LHCN-M2 (cell line): ENCODE data around the gene TSPAN13. TPM values are rescaled to one million over a fixed set of nuclear protein-coding genes. Genes with fewer than 3 reads are reported as not detected.
"Not testable (repeated sequence)": the region's sequence is repeated elsewhere in the genome, so short reads cannot be mapped to it uniquely, and the experiment has no call there.

Experiments used
- DNase-seq: peaks from one replicate; pipeline ENCODE4 v3.0.0-alpha.2; 2012; ENCODE audit warnings: low read depth
- total RNA-seq: library from RNA; depleted of rRNA; stranded (reverse); fragments of >200 nt; gene quantifications from 2 replicates; pipeline ENCODE4 v1.2.3, GENCODE V29; 2014

The TSPAN13 gene
- total RNA-seq, 1 experiment from 2014 or later = 0.34 TPM

DNA sequence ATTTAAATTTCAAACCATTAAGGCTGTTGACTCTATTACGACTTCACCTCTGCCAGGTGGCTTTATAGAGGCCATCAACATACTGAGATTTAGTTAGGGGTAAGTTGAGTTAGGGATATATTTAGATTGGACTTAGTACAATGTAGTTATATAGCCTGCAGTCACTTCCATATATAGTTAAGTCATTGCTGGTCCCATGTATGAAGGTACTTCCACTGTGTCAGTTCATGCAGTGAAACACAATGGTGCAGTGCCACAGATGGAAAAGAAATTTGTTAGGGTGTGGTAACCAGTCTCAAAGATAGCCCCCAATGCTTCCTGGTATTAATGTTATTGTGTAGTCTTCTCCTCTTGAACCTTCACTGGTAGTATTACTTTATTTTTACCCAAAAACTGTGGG lies 12.6 kb upstream of the TSPAN13 start:
- no peak for DNase-seq

DNA sequence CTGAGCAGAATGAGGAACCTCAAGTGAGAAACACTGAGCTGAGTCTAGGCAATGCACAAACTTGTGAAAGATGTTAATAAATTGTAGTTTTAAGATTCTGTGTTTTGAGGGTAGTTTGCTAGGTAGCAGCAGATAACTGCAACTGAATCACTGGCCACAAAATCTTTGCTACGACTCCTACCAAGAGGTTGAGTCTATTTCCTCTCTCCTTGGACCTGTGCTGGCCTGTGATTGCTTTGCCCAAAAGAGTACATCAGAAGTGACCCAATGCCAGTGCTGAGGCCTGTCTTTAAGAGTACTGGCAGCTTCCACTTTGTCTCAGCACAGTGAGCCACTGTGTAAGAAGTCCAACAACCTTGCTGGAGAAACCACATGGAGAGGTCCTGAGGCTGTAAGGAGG lies 11.9 kb upstream of the TSPAN13 start:
- no peak for DNase-seq

DNA sequence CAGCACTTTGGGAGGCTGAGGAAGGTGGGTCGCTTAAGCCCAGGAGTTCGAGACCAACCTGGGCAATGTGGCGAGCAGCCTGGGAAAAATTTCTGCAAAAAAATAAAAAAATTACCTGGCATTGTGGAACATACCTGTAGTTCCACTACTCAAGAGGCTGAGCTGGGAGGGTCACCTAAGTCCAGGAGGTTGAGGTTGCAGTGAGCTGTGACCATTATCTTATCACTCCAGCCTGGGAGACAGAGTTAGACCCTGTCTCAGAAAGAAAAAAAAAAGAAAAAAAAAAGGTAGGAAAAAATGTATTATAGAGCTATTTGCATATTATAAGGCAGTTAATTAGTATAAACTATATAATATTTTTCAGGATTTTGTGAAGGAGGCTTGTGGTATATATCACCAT lies 11.0 kb upstream of the TSPAN13 start:
- no peak for DNase-seq

DNA sequence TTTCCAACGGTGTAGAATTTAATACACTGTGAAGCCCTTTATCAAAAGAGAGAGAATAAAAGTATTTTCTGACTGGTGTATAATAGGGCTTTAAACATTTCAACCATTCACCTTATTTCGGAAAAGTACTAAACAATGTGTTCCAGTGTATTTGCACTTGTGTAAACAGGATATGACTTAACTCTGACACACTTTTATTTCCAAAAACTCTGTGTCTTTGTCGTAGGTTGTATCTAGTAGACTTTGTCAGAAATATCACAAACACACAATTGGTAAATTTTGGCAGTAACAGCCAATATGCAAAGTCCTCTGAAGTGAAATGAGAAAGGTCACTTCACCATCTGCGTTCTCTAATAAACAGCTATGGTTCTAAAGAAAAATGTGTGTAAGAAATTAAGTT lies 10.3 kb upstream of the TSPAN13 start:
- peak; percentile 59 for DNase-seq

DNA sequence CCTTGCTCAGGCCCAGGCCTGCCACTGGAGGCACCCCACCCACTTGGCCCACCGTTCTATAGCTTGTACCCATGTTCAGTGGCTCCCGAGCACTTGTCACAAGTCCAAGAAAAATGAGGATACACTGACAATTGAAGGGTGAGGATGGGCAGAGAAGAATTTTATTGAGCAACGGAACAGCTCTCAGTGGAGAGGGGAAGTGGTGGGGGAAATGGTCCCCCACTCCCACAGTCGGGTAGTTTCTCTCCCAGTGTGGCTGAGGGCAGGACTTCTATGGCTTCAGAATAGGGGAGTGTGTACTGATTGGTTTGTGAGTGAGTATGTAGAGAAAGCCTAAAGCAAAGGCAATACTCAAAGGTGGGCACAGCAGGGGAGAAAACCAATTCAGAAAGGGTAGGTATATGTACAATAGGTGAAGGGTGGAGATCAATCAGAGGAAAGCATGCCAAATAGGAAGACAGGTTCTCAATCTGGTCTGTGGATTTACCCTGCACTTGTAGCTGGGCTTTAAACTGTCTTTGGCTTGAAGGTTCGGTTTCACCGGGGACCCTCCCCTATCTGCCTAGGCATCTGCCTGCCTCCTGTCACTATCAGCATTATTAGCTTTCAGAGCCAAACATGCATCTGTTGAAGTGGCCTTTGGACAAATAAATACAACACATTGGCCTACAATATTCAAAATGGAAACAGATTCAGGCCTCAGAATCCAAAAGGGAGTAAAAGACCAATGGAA lies 8.9 kb upstream of the TSPAN13 start:
- no peak for DNase-seq

DNA sequence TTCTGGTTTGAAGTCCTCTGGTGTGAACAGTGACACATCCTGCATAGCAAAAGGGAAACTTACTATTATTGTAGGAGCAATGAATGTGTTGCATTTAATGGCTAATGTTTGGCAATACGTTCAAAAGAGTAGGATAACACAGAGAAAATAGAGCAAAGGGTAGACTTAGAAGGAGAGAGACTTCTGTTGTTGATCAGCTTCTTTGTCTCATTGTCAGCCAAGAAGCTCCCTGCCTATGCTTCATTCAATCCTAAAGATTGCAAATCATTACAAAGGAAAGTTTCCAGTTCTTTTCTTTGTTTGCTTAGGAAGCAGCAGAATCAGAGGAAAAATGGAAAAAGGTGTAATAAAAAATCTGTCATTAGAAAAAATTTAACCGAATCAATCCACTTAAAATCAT lies 7.9 kb upstream of the TSPAN13 start:
- DNase-seq = no peak

DNA sequence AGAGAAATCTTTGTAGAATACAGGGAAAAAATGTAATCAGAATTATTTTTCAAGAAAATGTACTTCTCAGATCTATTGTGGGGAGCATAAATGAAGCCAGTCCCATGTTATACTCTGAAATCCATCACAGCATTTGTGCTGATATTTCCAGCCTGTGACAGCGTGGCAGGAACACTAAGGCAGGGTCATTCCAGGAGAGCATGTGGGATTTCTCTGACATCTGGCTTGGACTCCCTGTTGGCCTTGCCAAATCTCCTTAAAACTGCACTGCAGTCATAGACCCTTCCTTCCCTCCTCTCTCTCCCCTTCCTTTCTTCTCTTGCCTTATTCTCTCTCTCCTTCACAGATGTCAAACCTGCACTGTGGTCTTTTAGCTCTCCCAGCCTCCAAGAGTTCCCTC lies 6.5 kb upstream of the TSPAN13 start:
- peak; percentile 26 for DNase-seq

DNA sequence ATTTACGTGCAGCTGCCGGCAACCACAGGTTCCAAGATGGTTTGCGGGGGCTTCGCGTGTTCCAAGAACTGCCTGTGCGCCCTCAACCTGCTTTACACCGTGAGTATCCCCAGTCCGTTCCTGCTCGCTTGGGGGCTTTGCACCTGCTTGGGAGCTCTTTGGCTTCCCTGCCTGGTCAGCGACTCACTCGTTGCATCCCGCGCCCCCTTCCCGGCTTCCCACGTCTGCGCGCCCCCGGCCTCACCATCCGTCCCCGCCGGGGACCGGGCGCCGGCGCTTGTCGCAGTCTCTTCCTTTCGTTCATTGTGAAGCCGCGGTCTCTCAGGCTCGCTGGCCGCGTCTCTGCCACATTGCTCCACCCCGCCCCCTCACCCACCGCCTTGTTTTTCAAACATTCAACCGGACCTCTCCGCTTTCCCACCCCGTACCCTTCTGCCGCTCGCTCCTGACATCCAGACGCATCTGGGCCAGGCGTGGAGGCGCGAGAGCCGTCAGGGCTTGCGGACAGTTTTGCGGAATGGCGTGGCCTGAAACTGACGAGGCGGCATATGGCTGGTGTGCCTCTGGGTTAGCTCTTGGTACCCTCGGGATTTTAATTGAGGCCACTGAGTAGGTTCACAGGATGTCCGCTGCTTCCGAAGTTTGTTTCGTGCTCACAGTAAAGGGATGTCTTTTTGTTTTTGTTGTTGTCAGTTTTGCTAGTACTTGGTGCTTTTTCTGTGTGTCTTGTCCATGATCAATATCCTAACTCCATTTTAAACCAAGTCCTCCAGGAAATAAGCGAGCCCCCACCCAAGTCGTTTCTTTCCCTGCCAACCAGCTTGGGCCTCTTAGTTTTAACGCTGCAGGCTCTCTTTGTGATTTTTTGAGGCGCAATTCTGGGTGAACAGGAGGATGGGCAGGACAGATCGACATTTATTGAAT lies 639 bp downstream of the TSPAN13 start:
- peak; percentile 23 for DNase-seq

DNA sequence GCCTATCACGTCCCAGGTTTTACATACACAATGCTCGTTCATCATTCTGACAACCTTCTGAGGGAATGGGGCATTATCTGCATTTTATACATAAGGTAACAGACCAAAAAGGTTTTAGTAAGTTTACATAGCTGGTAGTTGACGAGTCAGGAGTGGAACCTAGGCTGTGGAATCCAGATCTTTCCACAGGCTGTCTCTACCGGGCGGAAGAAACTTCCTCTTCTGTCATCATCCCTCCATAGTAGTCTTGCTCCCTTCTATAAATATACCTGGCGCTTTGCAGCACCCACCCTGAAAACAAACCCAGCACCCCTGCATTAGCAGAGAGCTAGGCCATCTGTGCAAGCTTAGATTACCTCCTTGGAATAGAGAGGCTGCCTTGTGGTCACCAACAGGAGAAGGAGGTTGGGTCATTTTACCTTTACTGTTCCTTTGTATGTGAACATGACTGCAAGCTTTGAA lies 1.3 kb downstream of the TSPAN13 start:
- no peak for DNase-seq

DNA sequence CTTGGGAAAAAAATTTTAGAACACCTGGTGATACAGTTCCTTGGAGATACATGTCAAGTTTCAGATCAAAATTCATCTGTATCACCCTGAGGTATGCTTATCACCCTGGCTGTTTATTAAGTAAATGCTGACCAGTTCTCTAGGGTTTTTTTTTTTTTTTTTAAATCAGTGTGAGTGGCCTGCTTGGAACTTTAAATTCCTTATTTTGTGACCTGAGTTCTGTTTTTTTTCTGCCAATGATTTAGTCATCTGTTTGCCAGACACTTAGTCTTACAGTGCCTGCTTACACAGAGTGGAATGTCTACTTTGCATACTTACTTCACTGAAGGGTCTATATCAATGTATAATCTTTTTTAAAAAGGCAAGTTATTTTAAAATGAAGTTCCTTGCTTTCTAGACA lies 1.8 kb downstream of the TSPAN13 start:
- DNase-seq = no peak

DNA sequence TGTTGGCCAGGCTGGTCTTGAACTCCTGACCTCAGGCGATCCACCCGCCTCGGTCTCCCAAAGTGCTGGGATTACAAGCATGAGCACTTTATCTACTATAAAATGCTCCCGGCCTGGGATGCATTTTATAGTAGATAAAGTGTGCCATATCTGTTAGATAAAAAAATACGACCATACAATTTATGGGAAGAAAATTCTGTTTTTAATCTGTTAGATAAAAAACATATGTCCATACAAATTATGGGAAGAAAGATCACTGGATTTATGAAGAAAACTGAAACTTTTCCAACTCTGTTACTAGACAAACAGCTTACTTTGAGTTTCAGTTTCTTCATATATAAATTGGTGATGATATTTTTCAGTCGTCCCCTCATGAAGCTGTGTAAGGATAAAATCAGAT lies 4.5 kb downstream of the TSPAN13 start:
- DNase-seq = no peak

DNA sequence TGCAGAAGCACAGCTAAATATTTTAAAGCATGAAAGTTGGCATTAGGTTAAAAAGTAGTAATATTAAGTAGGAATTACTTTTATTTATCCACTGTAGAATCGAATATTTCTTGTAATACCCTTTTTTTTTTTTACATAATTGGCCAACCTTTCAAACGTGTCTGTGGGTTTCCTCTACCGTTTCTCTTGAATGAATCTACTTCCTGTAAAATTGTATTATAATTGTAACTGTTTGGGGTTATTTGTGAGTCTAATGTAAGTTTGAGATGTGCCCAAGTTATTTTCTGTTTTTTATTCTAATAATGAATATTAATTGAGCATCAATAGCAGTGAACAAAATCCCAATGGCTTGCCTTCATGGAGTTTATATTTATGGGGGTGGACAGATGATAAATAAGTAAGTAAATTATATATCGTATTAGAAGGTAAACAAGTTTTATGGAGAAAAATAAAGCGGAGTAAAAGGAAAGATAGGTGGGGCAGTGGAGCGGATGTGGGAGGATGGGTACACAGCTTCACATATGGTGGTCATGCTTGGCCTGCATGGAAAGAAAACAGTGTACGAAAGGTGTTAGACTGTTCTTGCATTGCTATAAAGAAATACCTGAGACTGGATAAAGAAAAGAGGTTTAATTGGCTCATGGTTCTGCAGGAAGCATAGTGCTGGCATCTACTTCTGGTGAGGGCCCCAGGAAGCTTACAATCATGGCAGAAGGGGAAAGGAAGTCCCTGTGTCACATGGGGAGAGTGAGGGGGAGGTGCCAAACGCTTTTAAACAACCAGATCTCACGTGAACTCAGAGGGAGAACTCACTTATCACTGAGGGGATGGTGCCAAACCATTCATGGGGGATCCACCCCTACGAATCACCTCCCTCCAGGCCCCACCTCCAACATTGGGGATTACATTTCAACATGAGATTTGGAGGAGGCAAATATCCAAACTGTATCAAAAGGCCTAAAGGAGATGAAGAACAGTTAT lies 5.4 kb downstream of the TSPAN13 start:
- no peak for DNase-seq

DNA sequence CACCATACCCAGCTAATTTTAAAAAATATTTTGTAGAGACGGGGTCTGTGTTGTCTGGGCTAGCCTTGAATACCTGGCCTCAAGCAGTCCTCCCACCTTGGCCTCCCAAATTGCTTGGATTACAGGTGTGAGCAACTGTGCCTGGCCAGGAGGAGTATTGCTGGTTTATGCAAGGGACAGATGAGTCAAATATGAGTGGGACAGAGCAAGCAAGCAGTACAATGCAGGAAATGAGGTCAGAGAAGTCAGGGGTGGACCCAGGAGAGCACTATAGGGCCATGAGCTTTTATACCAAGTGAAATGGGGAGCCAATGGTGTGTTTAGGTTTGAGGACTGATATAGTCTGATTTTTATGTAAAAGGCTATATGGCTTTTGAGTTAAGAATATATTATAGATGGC lies 6.3 kb downstream of the TSPAN13 start:
- DNase-seq = no peak

DNA sequence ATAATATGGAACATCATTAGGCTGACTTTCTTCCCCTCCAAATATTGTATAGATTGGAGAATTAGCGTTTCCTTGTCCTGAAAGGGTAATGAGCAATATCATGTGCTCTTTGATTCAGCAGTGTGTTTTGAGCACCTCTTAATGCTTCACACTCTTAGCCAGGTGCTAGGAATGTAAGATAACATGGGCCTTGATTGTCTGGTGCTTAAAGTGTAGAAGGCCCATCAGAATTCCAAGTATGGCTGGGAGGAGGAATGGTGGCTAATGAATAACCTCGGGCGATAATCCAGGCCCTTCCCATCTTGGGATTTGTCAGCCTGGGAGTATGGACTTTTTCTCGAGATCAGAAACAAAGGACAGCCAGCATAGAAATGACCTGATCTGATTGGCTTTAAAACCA lies 8.6 kb downstream of the TSPAN13 start:
- no peak for DNase-seq

DNA sequence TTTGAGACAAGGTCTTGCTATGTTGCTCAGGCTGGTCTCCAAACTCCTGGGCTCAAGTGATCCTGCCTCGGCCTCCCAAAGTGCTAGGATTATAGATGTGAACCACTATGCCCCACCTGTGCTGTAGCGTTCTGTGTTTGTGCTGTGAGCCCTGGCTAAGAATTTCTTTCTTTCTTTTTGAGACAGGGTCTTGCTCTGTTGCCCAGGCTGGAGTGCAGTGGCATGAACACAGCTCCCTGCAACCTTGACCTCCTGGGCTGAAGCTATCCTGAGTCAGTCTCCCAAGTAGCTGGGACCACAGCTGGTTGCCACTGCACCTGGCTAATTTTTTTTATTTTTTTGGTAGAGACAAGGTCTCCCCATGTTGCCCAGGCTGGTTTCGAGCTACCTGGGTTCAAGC lies 11.4 kb downstream of the TSPAN13 start:
- no peak for DNase-seq

DNA sequence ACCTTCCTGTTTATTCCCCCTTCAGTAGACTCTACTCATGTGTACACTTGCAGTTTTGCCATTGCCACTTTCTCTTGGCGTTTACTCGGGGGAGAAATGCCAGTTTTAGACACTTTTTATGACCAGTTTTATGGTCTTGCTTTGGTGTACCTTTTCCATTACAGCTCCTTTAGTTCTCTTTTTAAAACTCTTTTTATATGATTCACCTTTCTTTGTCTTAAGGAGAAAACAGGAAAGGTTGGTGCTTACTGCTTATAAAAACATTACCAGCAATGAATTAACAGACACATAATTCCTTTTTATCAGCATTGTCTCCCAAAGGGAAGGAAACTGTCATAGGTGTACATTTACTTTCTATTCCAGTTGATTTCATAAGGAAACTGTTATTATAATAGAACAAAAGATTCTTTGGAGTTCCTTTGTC lies 11.9 kb downstream of the TSPAN13 start:
- no peak for DNase-seq

DNA sequence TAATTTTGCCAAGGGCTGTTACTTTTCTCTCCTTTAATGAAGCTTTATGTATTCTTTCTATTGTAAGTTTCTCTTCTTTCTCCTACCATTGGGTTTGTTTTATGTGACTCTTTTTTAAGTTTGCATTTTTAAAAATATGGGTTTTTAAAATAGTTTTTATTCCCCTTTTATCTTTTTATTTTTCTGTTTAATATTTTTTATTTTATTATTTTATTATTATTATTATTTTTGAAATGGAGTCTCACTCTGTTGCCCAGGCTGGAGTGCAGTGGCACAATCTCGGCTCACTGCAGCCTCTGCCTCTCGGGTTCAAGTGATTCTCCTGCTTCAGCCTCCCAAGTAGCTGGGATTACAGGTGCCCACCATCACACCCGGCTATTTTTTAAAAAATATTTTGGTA lies 16.4 kb downstream of the TSPAN13 start:
- DNase-seq = not testable (repeated sequence)

DNA sequence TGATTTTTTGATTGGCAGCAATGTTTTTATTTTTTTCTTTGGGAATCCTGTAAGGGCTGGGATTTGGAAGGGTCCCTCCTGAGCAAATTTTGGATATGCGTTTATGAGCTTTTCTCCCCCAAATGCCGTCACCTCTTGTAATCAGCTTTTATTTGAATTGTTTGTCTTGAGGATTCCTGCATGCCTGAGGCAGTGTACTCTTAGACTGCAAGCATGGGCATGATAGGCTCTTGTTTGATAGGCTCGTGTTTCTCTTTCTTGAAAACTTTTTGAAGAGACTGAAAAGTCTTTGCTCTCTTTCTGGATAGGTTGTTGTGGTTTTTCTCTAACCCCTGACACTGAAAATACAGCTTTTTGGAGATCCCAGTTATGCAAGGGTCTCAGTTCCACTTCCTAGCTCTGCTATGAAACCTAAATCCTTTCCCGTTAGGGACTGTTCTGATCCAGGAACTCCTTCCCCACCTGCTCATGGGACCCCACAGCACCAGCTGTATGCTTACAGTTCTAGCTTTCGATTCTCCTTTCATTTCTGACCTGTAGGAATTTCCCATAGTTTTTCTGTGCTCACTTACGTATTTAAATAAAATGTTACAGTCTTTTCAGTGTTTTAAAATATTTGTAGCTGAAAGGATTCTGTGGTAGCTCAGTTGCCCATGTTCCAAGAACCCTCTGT lies 17.2 kb downstream of the TSPAN13 start:
- no peak for DNase-seq

DNA sequence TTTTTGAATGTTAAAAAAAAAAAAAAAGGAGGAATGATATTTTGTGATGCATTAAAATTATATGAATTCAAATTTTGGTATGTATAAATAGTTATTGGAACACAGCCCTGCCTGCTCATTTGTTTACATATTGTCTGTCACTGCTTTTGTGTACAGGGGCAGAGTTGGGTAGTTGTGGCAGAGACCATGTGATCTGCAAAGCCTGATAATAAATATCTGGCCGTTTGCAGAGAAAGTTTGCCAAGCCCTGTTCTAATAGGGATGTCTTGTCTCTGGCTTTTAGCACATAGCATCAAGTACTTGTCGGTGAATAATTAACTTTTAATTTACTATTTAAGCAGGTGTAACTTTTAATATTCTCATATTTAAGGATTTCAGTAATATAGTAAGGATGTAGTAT lies 19.8 kb downstream of the TSPAN13 start:
- no peak for DNase-seq

DNA sequence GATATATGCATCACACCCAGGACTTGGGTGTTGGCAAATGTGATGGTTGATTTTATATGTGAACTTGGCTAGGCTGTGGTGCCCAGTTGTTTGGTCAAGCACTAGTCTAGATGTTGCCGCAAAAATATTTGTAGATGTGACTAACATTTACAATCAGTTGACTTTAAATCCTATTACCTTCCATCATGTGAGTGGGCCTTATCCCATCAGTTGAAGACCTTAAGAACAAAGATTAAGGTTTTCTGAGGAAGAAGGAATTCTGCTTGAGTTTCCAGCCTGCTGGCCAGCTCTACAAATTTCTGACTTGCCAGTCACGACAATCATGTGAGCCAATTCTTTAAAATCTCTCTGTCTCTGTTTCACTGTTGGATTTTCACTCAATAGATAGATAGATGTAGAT lies 20.3 kb downstream of the TSPAN13 start:
- no peak for DNase-seq

DNA sequence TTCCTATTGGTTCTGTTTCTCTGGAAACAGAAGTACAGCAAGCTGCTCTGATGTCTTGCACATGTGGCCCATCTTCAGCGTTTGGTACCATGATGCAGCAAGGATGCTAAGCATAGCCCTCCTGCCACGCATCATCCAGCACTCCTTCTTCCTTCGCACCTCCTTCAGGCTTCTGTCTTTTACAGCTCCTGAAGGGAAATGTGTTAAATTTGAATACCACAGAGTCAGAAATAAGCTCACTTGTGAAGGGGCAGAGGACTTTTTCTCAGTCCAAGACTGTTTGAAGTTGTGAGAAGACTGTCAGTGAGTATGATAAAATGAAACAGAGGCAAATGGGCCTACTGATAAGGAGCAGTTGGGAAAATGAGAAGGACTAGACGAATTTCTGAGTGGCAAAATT lies 20.7 kb downstream of the TSPAN13 start:
- DNase-seq = no peak
